Activated T-cell treated with anti-CD3 and anti-CD28 coated beads, Interleukin-2, amount 50 U/mL, for 1 hour (primary cell): ENCODE data around the gene HSPA8.
"Not testable (repeated sequence)": the region's sequence is repeated elsewhere in the genome, so short reads cannot be mapped to it uniquely, and the experiment has no call there.

Experiments used
- DNase-seq: peaks from one replicate; pipeline ENCODE4 v3.0.0-alpha.2; 2020

The HSPA8 gene

GRCh38 chr11:123061403-123062157 is at the start of gene HSPA8:
HSPA8 (minus strand) TSS chr11:123062136; CDS start chr11:123061324, 812 bp downstream.
- DNase-seq = peak; percentile 63

GRCh38 chr11:123111465-123111864 is 49.5 kb upstream of the HSPA8 start:
- DNase-seq = no peak

GRCh38 chr11:123110397-123110796 is 48.5 kb upstream of the HSPA8 start:
- DNase-seq = no peak

- no peak for DNase-seq
These were observed 46.1 kb upstream of the HSPA8 start for GRCh38 chr11:123107945-123108495.

- no peak for DNase-seq
These were observed 42.8 kb upstream of the HSPA8 start for GRCh38 chr11:123104697-123105096.

- peak; percentile 30 for DNase-seq
These were observed 41.5 kb upstream of the HSPA8 start for GRCh38 chr11:123103326-123103980.

- no peak for DNase-seq
These were observed 38.6 kb upstream of the HSPA8 start for GRCh38 chr11:123100379-123101085.

DNA sequence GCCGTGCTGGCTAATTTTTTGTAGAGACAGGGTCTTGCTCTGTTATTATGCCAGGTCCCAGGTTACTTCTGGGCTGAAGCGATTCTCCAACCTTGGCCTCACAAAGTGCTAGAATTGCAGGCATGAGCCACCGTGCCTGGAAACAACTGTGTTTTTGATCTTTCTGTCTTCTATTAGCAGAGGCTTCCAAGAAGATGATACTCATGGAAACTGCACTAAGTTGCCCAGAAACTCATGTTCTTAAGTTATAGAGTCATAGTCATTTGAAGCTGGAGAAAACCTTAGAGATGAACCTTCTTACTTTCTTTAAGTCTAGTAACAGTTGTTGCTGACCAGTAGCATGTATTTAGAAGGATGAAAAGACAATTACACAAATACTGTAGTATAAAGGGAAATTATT is 37.1 kb upstream of the HSPA8 start:
- DNase-seq = no peak

GRCh38 chr11:123093739-123094138 is 31.8 kb upstream of the HSPA8 start:
- DNase-seq = no peak

GRCh38 chr11:123091506-123091905 is 29.6 kb upstream of the HSPA8 start:
- no peak for DNase-seq

DNA sequence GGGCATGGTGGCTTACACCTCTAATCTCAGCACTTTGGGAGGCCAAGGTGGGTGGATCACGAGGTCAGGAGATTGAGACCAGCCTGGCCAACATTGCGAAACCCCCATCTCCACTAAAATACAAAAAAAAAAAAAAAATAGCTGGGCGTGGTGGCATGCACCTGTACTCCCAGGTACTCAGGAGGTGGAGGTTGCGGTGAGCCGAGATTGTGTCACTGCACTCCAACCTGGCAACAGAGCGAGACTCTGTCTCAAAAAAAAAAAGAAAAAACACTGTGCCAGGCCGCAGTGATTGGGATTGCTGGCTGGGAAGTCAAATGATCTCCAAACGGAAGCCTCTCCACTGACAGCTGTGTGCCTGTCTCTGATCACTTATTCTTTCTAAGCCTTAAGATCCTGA is 28.2 kb upstream of the HSPA8 start:
- not testable (repeated sequence) for DNase-seq

- not testable (repeated sequence) for DNase-seq
These were observed 27.0 kb upstream of the HSPA8 start for GRCh38 chr11:123088896-123089295.

GRCh38 chr11:123087657-123088056 is 25.7 kb upstream of the HSPA8 start:
- DNase-seq = not testable (repeated sequence)

DNA sequence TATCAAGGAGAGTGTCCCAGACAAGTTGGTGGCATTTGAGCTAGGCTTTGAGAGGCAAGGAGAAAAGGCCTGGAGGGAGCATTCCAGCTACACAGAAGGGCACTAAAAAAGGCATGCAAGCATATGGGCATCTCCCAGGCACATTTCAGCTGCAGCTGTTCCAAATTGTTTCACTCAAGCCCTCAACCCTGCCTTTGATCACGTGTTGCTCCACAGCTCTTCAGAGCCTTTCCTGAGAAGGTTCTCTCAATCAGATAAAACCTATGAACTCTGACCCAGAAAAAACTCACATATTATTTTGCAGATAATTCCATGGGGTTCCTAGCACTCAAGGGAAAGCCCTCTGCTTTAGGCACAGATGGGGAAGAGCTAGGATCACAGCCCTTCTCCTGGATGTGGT is 24.4 kb upstream of the HSPA8 start:
- no peak for DNase-seq

DNA sequence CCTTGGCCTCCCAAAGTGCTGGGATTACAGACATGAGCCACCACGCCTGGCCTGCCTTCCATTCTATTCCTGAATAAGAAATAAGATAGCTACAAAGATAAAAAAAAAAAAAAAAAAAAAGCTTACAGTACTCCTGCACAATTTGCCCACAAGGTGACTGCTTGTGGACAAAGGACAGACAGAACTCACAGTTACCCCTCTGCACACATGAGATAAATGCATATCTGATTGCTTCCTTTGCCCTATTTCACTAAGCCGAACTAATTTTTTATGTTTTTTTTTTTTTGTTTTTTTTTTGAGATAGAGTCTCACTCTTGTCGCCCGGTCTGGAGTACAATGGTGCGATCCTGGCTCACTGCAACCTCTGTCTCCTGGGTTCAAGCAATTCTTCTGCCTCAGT is 23.6 kb upstream of the HSPA8 start:
- DNase-seq = no peak

DNA sequence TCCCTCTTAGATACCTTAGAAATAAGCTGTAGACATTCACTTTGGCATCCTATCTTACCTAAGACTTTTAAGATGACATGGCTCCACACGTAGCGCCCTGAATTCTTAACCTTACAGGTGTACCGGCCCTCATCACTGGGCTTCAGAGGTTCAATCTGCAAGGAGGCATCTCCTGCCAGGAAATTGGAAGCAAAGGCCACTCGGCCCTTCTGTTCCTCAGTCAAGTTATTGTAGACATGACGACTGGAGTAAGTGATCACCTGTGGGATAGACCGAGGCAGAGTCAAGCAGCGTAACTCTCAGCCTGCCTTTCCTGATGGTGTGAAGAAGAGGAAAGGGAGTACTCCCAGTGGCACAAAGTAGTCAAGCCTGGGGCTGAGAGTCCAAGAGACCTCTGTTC is 22.5 kb upstream of the HSPA8 start:
- no peak for DNase-seq

- DNase-seq = peak; percentile 55
These were observed 21.7 kb upstream of the HSPA8 start for GRCh38 chr11:123083623-123084029.

GRCh38 chr11:123082977-123083376 is 21.0 kb upstream of the HSPA8 start:
- no peak for DNase-seq

DNA sequence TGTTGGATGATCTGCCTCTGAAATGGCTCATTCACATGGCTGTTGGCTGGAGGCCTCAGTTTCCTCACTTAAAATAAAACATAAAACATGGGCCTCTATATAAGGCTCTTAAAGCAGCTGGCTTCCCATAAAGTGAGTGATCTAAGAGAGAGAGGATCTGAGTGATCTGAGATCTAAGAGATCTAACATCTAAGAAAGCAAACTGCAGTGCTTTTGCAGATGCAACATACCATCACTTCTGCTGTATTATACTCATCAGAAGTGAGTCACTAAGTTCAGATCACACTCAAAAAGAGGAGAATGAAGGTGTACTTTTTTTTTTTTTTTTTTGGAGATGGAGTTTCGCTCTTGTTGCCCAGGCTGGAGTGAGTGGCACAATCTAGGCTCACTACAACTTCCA is 18.1 kb upstream of the HSPA8 start:
- no peak for DNase-seq

DNA sequence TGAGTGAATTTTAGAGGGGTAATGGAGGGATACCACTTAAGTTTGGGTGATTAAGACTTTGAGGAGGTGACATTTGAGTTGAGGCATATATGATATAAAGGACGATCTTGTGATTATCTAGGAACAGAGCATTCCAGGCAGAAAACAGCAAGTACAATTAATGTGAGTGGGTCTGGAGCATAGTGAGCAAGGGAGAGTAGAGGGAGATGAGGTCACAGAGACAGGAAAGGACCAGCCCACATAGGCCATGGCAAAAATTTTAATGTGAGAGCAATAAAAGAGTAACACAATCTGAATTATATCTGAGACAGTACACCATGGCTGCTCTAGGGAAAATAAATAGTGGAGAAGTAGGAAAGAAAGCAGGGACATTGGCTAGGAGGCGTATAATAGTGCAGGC is 14.5 kb upstream of the HSPA8 start:
- DNase-seq = no peak

- no peak for DNase-seq
These were observed 11.6 kb upstream of the HSPA8 start for GRCh38 chr11:123073343-123074057.

GRCh38 chr11:123072762-123073161 is 10.8 kb upstream of the HSPA8 start:
- DNase-seq = no peak

- DNase-seq = no peak
These were observed 10.4 kb upstream of the HSPA8 start for GRCh38 chr11:123072332-123072761.
